Right forelimb (tissue), 1 donor: Measurements from ENCODE around the gene NAALAD2.
"Not testable (repeated sequence)": the region's sequence is repeated elsewhere in the genome, so short reads cannot be mapped to it uniquely, and the experiment has no call there.

ENCODE experiments used
- DNase-seq: peaks from one replicate; pipeline ENCODE4 v3.0.0-alpha.2; 2018

The NAALAD2 gene

DNA sequence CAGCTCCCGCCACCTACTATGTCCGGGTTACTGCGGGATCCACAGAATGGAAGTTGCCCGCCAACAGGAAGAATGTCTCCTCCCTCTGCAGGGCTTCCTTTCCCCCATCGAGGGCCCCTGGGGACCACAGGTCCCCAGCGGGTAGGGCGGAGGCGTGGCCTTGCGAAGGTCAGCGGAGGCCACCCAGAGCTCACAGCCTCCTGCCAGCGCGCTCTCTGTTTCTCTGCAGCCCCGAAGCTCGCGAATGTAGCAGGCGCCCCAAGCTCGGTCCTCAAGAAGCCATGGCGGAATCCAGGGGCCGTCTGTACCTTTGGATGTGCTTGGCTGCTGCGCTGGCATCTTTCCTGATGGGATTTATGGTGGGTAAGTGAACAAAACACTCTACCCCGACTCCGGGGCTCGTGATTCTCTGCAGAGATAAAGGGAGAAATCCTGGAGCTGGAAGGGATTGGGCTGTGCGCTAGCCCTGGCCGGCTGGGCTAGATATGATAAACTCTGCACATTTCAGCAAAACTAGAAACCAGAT, at the start of gene NAALAD2:
TSS of gene NAALAD2 (plus strand) at position 186 of the 526 bp plus-strand sequence. CDS start at position 282, 96 bp downstream.
- DNase-seq: peak; percentile 68

DNA sequence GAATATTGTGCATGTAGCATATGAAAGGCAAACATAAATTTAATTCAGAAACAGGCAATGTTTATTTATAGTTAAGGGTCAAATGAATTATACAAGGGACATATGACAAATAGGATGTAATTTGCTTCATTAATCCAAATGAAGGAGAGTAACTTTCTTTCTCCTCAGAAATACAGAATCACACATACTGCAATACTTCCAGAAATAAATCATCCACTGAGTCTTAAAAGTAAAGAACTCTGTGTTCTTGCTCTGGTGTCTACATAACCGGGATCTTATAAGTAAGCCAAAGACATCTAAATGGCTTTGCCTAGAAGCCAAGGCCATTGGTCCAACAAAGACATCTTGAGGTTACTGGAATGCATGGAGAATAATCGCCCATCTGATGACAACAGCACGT, 48.8 kb upstream of the NAALAD2 start, which contains the start of gene UBTFL1:
TSS of gene UBTFL1 (plus strand) at position 301 of the 400 bp plus-strand sequence. CDS start at position 301, 0 bp downstream.
- DNase-seq: not testable (repeated sequence)

DNA sequence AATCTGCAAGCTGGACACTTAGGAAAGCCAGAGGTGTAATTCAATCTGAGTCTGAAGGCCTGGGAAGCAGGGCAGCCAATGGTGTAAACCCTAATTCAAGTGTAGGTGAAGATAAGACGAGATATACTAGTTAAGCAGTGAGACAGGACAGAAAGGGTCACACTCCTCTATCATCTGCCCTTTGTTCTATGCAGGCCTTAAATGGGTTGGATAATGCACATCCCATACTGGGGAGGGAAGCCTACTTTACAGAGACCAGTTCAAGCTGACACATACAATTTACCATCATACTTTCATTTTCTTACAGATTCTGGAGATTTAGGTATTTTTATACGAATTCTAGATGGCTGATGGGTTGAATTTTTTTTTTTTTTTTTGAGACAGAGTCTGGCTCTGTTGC, 45.7 kb upstream of the NAALAD2 start:
- not testable (repeated sequence) for DNase-seq

DNA sequence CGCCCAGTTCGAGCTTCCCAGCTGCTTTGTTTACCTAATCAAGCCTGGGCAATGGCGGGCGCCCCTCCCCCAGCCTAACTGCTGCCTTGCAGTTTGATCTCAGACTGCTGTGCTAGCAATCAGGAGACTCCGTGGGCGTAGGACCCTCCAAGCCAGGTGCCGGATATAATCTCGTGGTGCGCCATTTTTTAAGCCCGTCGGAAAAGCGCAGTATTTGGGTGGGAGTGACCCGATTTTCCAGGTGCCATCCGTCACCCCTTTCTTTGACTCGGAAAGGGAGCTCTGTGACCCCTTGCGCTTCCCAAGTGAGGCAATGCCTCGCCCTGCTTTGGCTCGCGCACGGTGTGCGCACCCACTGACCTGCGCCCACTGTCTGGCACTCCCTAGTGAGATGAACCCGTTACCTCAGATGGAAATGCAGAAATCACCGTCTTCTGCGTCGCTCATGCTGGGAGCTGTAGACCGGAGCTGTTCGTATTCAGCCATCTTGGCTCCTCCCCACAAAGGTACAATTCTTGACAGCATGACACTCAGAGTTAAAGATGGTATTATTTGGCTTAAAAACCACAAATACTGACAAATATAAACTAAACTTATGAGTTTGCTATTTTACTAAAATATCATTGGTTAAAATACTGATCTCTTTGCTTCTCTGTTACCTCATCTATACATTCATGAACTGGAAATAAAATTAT, 39.1 kb upstream of the NAALAD2 start:
- DNase-seq: not testable (repeated sequence)

DNA sequence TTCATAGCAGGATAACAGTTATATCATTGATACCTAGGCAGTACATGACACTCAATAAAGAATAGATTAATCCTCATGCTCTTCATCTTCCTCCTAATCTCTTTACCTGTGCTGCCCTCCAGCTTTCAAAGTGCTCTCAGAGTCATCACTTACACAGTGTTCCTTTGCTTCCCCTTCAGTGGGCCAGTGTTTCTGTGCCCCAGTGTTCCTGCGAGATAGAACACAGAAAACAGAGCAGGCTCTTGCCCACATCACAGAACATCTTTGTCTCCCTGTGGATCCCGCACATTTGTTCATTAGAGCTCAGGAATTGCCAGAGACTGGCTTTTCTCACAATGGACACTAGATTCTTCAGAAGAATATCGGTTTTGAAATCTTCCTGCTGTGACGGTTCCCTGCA, 36.2 kb upstream of the NAALAD2 start:
- DNase-seq: not testable (repeated sequence)

DNA sequence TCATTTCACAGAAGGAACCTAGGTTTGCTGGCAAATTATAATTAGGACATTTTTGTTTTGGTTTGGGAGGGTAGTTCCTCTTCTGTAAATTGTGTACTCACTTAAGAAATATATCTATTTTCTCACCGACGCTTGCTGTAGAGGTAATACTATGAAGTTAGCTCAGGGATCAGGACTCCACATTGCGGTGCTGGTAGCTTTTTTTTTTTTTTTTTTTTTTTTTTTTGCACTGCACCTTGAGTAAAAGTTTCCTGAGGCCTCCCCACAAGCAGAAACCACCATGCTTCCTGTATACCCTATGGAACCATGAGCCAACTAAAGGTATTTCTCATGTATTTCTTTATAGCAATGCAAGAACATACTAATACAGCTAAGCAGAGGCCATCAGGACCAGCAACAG, 34.0 kb upstream of the NAALAD2 start:
- no peak for DNase-seq

DNA sequence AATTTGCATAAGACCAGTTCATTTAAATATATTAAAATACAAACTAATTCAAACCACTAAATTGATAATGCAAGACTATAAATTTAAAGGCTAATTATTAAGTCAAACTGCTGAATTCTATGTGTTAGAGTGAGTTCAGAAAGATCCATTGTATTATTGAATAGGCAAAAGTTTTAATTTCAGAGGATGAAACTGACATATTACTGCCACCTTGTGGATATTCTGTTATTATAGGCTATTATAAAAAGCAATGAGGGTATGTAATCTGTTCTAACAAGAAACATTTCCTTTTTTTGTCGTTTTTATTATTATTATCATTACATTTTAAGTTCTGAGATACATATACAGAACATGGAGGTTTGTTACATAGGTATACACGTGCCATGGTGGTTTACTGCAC, 20.9 kb upstream of the NAALAD2 start:
- DNase-seq: no peak

DNA sequence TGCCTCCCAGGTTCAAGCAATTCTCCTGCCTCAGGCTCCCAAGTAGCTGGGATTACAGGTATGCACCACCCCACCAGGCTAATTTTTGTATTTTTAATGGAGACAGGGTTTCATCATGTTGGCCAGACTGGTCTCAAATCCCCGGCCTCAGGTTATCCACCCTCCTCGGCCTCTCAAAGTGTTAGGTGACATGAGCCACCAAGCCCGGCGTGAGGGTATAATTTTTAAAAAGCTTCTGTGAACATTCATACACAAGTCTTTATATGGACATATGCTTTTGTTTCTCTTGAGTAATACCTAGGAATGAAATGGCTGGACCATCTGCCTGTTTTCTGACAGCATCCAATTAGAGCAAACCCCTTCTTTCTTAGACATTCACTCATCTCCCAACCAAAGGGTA, 14.3 kb upstream of the NAALAD2 start:
- no peak for DNase-seq

DNA sequence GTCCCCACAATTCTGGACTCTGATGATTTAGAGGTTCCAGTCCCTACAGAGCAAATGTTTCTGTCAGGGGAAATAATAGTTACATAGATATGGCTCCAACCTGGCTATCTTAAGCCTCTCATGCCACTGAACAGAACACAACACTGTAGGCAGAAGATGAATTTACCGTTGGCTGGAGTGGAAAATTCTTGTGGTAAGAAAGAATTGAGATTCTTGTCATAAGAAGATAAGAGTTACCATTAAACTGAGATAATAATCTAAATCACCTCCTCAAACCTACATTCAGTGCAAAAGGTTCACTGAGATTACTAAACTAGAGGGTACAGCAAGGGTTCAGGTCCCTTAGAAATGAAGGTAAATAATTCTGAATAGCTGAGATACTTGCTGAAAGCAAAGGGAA, 10.1 kb upstream of the NAALAD2 start:
- DNase-seq: no peak

DNA sequence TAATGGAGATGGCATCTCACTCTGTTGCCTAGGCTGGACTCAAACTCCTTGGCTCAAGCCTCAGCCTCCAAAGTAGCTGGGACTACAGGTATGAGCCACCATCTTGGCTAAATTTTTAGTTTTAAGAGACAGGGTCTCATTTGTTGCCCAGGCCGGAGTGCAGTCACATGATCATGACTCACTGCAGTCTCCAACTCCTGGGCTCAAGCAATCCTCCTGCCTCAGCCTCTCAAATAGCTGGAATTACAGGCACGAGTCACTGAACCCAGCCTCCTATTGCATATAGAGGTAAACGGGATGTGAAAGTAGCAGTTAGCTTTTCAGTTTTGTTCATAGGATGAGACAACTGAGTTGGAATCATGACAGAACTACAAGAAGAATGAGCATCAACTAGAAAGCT, 9.5 kb upstream of the NAALAD2 start:
- no peak for DNase-seq

DNA sequence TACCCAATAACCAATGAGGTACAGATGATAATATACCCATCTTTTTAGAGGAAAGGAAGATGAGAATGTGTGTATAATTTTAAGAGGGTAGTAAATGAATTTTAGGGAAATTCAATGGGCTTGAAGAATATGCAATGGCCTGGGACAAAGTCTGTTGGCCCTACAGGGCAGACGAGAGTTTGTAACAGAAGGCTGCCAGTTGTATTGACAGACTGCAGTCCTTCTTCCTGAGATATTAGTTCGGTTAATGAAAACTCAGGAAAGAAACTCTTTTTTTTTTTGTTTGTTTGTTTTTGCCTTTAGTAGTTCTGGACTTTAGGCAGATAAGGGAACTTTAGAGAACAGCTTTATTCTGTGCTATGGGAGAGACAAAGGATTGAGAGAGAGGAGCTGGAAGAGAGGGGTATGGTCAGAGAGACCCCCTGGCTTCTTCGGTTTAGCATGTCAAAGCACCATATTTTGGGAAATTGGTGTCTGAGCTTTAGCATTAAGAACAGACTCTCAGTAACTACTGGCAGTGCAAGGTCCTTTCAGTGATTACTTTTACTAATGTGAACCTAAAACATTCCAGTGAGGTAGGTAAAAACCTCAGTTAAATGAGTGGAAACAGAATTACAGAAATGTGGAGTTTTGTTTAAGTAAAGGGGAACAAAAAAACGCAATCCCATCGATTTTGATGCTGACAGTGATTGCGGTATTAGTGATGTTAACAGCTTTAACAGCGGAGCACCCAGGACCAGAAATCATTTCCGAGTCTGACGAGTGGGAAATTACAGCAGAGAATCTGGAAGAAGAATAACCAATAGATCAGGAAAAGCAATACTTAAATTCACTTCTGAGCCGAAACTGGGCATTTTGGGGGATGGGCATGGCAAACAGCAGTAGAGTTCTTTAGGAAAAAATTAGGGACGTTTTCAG, 644 bp upstream of the NAALAD2 start:
- DNase-seq: no peak

DNA sequence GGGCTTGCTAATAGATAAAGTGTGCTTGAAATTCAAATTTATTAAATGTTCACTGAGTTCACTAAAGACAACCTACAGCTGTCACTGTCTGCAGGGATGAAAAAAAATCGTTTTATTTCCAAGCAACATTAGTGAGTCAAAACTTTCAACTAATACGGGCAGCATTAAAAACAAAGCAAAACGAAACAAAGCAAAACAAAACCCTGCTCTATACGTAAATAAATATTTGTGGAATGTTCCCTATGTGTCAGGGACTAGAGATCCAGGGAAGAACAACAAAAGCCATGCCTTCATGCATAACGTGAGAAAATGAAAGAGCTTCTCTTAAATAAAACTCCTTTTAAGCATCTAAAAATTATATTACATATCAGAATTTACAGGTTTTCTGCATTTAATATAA, 553 bp downstream of the NAALAD2 start:
- no peak for DNase-seq

DNA sequence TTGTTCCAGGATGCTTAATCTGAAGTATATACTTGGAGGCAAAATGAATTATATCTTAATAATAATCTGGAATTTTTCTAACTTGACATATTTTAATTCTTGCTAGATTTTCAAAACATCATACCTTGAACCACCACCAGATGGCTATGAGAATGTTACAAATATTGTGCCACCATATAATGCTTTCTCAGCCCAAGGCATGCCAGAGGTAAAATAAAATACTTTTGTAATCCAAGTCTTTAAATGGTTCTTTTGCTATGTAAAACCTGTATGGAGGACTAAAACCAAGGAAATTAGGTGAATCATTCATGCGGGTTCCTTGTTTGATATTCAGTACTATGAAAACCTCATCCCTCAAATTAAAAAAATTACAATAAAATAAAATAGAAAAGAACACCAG, 14.4 kb downstream of the NAALAD2 start:
- no peak for DNase-seq

DNA sequence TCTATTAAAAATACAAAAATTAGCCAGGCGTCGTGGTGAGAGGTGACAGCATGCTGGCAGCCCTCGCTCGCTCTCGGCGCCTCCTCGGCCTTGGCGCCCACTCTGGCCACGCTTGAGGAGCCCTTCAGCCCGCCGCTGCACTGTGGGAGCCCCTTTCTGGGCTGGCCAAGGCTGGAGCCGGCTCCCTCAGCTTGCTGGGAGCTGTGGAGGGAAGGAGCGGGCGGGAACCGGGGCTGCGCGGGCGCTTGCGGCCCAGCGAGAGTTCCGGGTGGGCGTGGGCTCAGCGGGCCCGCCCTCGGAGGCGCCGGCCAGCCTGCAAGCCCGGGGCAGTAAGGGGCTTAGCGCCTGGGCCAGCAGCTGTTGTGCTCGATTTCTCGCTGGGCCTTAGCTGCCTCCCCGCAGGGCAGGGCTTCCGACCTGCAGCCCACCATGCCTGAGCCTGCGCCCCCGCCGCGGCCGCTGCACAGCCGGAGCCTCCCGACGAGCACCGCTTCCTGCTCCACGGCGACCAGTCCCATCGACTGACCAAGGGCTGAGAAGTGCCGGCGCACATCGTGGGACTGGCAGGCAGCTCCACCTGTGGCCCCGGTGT, 32.6 kb downstream of the NAALAD2 start:
- not testable (repeated sequence) for DNase-seq

DNA sequence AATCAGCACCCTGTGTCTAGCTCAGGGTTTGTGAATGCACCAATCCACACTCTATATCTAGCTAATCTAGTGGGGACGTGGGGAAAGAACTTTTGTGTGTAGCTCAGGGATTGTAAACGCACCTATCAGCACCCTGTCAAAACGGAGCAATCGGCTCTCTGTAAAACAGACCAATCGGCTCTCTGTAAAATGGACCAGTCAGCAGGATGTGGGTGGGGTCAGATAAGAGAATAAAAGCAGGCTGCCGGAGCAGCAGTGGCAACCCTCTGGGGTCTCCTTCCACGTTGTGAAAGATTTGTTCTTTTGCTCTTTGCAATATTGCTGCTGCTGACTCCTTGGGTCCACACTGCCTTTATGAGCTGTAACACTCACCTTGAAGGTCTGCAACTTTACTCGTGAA, 33.2 kb downstream of the NAALAD2 start:
- DNase-seq: not testable (repeated sequence)

DNA sequence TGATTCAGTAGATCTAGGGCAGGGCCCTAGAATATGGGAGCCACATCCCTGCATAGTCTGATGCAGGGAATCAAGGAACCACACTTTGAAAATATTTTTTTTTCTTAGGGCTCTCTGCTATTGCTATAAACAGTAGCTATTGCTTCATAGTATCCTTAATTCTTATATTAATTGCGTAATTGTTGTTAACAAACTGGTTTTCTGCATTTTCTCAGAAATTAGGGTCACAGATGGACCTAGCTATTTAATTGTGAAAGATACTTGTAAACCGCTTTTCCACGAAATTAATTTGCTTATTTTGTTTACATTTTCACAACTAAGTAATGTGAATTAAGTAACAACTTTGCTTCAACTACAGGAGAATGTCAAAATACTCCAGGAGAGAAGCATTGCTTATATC, 34.1 kb downstream of the NAALAD2 start:
- DNase-seq: no peak

DNA sequence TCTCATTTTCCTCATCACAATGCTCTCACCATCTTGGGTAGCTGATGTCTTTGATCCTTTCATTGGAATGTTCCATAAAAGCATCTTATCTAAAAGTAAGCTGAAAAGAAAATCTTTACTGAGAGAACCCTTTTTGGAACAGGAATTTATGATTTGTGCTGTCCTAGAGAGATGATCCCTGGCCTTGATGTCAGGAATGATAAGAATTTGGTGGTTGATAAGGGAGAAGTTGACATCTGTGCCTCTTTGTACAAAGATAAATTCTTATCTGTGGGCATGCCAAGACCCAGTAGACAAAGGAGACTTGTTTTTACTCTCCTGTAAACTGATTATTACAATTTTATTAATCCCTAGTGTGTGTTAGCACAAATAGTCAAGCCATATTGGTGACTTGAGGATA, 36.9 kb downstream of the NAALAD2 start:
- DNase-seq: no peak

DNA sequence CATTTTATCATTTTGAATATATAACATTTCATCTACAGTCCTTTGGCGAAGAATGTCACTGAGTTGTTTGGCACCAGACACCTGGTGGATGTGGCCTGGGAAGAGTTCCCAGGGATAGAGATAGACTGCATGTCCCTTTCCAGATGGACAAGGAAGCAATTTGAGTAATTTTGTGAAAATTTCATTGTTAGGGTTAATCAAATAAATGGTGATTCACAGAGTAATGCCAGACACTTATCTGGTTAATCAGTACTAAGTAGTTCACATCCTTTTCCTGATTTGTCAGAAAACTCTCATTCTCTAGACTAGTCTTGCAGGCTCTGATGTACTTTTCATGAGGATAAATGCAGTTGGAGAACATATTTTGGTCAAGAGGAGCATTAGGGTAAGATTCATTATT, 41.6 kb downstream of the NAALAD2 start:
- no peak for DNase-seq

DNA sequence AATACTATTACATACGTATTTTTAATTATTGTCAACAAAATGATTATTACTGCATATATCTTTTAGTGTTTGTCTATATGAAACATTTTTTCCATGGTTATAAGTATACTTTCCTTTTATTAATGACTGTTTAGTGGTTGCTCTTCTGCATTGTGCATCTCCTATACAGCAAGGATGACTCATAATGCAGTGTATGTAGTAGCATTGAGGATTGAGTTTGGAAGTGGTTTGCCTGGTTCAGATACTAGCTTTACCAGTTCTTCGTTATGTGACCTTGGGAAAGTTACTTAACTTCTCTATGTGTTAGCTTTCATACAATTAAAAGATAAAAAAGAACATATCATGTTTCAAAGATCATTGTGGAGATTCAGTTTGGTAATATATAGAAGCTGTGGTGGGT, 44.3 kb downstream of the NAALAD2 start:
- no peak for DNase-seq

DNA sequence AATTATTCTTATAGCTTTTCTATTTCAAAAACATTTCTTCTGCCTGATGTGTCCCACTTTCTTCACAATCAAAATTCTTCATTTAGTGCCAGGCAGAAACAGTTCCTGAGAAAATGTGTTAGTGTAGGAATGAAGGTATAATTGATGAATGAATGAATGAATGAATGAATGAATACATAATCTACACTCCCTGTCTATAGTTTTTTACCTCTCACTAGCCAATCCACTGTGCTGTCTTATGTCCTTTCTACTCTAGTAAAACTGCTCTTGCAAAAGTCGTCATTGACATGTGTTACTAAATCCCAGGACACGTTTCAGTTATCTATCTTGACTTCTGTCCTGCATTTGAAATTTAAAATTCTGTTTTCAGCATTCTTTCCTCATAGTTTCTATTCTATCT, 45.5 kb downstream of the NAALAD2 start:
- DNase-seq: no peak

DNA sequence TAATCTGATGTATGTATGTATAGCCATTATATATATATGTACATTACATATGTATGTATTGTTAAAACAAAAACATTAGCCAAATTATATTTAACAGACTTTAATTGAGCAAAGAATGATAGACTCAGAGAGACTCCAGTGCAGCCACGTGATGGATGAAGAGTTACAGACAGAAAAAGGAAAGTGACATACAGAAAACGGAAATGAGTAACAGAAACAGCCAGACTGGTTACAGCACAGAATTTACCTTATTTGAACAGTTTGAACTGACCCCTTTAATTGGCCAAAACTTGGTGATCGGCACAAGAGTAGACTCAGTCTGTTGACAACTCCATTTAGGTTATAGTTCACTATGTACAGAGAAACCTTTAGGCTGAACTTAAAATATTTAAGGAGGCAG, 53.4 kb downstream of the NAALAD2 start:
- no peak for DNase-seq

DNA sequence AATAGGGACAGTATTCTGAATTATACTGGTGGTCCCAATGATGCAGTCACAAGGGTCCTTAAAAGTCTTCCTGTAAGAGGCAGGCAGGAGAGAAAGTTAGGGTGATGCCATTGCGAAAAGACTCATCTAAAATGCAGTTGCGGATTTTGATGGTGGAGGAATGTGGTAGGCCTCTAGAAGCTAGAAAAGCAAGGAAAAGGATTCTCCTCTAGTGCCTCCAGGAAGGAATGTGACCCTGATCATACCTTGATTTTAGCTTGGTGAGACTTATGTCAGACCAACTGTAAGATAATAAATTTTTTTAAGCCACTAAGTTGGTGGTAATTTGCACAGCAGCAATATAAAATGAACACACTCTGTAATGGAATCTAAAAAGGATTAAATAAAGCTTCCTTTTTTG, 54.5 kb downstream of the NAALAD2 start:
- no peak for DNase-seq

DNA sequence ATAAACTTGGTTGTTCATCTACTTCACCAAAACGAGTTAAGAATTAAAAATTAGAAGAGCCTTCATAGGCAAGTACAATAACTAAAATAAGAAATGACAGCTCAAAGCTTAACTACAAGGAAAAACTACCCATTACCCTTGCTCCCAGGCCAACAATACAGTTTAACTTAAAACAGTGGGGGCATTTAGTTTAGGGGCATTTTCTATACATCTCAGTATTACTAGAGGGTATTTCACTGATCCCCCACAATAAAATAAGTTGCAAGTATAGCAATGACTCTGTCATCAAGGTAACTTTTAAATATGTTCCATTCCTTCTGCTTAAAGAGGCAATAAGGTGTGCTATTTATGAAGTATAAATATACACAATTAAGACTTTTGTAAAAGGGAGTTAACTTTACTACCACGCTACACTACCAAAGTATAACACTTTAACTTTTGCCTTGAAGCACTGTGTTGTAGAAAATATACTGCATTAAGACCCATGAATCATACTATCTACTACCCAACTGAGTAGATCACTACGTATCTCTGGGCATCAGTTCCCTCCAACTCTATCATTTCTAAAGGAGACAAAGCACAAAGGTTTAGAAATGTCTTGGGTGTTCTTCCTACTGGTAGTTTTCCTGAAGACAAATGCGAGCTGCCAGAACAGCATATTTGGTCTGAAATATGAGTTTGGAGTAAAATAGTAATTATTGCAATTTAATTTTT, 58.6 kb downstream of the NAALAD2 start:
- no peak for DNase-seq
